Measurements from ENCODE around the gene AFF3.

DNA sequence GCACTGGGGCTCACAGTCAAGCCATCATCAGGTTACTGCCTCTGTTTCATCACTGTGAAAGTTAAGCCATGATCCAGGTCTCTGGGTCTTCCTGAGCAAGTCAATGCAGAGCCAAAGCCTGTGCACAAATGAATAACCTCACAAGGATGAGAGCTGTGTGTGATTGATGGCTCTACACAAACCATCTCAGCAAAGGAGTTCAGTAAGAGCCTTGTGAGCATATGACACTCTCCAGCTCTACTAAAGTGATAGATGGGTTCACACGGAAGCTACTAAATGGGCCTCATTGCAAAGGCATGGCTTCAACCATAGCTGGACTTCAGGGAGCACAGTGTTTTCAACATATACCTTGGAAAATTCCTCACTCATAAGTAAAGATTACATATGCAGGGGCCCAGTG, 101.5 kb downstream of the AFF3 start:
- TF ChIP-seq CTCF (IDR thresholded peaks at IDR 0.05; ENCODE audit: extremely low read depth in 1 of 2, insufficient read depth in 1 of 2, low read depth in 1 of 2, low read length in 2 of 2) (no peak), POLR2A (IDR thresholded peaks at IDR 0.05; ENCODE audit: low read depth, low read length) (no peak), EZH2 (IDR thresholded peaks at IDR 0.05; ENCODE audit: borderline replicate concordance, low read depth, low read length, severe bottlenecking) (no peak), FOS (IDR thresholded peaks at IDR 0.05; ENCODE audit: borderline replicate concordance, insufficient read depth, low read length) (no peak)
